ENCODE data around the gene ATP9A. TPM values are rescaled to one million over a fixed set of nuclear protein-coding genes. Genes with fewer than 3 reads are reported as not detected.
A peak's percentile ranks its signal among the peaks of the same experiment; 100 is the strongest.

Gene ATP9A
- total RNA-seq, 2 donors from 2014 or later = 19.5 to 23.4 TPM

DNA sequence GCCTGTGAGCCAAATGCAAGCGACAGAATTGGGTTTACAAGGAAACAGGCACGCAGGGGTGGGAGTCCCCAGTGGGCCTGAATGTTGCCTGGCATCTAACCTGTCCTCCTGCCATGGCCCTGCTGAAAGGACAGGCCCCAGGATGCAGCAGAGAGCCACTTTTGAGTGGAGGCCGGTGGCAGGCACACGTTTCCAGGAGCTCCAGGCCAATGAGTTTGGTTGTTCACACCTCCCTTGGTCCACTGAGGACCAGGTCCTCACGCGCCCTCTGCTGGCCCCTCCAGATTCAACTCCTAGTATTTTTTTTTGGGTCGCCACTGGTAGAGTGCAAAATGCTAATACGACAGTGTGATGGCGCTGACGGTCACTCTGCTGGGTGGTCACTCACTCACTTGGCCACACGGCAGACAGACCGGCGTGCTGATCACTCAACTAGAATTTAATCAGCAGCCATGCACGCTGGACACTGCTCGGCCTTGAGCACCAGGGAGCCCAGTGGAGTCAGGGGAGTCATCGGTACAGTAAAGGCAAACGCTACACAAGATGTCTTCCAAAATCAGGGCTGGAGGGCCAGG lies 143.9 kb downstream of the ATP9A start:
- TF ChIP-seq, protein P1, sequence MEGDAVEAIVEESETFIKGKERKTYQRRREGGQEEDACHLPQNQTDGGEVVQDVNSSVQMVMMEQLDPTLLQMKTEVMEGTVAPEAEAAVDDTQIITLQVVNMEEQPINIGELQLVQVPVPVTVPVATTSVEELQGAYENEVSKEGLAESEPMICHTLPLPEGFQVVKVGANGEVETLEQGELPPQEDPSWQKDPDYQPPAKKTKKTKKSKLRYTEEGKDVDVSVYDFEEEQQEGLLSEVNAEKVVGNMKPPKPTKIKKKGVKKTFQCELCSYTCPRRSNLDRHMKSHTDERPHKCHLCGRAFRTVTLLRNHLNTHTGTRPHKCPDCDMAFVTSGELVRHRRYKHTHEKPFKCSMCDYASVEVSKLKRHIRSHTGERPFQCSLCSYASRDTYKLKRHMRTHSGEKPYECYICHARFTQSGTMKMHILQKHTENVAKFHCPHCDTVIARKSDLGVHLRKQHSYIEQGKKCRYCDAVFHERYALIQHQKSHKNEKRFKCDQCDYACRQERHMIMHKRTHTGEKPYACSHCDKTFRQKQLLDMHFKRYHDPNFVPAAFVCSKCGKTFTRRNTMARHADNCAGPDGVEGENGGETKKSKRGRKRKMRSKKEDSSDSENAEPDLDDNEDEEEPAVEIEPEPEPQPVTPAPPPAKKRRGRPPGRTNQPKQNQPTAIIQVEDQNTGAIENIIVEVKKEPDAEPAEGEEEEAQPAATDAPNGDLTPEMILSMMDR (IDR thresholded peaks at IDR 0.05) = peak; percentile 49 to 73
- peaks cover 0 to 6% of the 10 kb centered on the region in 2 donors for H3K4me1 ChIP-seq

GRCh38 chr20:51623255-51623654 lies 144.9 kb downstream of the ATP9A start:
- peaks cover 14% of the 10 kb centered on the region for H3K36me3 ChIP-seq
- TF ChIP-seq, protein P1 (IDR thresholded peaks at IDR 0.05) = no peak

More for the DNA sequence above, 143.9 kb downstream of the ATP9A start:
- Histone ChIP-seq H3K27me3 (no peaks in the 10 kb centered on the region), H3K9me3 (no peaks in the 10 kb centered on the region), H3K27ac (no peak overlapping the region), H3K36me3 (peaks cover 9% of the 10 kb centered on the region), H3K4me3 (no peak overlapping the region)
- no peak for DNase-seq (ENCODE audit: low spot score)

GRCh38 chr20:51622004-51622874 lies 146.0 kb downstream of the ATP9A start:
- no peak for DNase-seq (ENCODE audit: low spot score)
- no peaks in the 10 kb centered on the region for H3K27me3 ChIP-seq

More at GRCh38 chr20:51623255-51623654, 144.9 kb downstream of the ATP9A start:
- H3K4me3 ChIP-seq = no peak overlapping the region
- no peaks in the 10 kb centered on the region for H3K9me3 ChIP-seq
- H3K27me3 ChIP-seq = no peaks in the 10 kb centered on the region
- H3K27ac ChIP-seq = no peak overlapping the region
- DNase-seq (ENCODE audit: low spot score) = no peak
- no peaks in the 10 kb centered on the region for H3K4me1 ChIP-seq

DNA sequence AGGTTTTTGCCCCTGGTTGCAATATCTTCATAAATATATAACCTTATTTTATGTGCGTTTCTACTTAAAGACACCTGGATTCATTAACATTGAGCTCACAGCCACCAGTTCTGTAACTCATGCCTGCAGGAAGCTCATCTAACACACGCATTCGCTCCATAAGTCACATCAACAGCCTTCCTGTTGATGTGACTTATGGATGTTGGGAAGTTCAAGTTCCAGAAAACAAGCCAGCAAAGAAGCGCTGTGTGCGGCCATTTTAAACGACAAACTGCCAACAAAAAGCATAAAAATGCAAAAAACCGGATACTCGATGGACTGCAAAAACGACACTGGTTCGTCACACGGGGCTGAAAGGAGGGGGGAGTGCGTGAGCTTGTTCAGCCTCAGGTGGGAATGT lies 147.8 kb downstream of the ATP9A start:
- Histone ChIP-seq H3K4me3 (no peak overlapping the region), H3K27ac (no peak overlapping the region), H3K27me3 (no peaks in the 10 kb centered on the region), H3K9me3 (no peaks in the 10 kb centered on the region), H3K4me1 (no peaks in the 10 kb centered on the region), H3K36me3 (peaks cover 22% of the 10 kb centered on the region)
- TF ChIP-seq, protein P1 (IDR thresholded peaks at IDR 0.05) = no peak
- no peak for DNase-seq (ENCODE audit: low spot score)

More at GRCh38 chr20:51622004-51622874, 146.0 kb downstream of the ATP9A start:
- no peaks in the 10 kb centered on the region for H3K4me1 ChIP-seq
- no peak overlapping the region for H3K27ac ChIP-seq
- H3K36me3 ChIP-seq = peaks cover 19% of the 10 kb centered on the region
- no peaks in the 10 kb centered on the region for H3K9me3 ChIP-seq
- TF ChIP-seq, protein P1 (IDR thresholded peaks at IDR 0.05) = no peak
- H3K4me3 ChIP-seq = no peak overlapping the region

DNA sequence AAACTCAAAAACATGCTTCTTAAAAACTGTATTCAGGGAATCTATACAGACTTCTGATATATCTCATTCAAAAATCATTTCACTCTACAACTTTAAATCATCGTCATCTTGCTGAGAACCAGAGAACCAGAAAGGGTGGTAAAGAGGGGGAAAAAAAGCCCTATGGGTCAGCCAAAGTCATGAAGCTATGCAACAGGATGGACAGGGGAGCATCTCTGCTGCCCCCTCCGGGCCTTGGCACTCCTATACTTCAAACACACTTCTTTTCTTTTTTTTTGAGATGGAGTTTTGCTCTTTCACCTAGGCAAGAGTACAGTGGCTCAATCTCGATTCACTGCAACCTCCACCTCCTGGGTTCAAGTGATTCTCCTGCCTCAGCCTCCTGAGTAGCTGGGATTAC lies 152.1 kb downstream of the ATP9A start:
- TF ChIP-seq, protein P1 (IDR thresholded peaks at IDR 0.05) = no peak
- H3K27me3 ChIP-seq = no peaks in the 10 kb centered on the region
- H3K36me3 ChIP-seq = peaks cover 25% of the 10 kb centered on the region
- H3K4me1 ChIP-seq = no peaks in the 10 kb centered on the region
- H3K27ac ChIP-seq = no peak overlapping the region
- no peaks in the 10 kb centered on the region for H3K9me3 ChIP-seq
- no peak overlapping the region for H3K4me3 ChIP-seq
- no peak for DNase-seq (ENCODE audit: low spot score)

All from right atrium auricular region (tissue), 2 donors.